K562 (cell line): ENCODE data around the gene TMEM242. TPM values are rescaled to one million over a fixed set of nuclear protein-coding genes. Genes with fewer than 3 reads are reported as not detected.

ENCODE experiments used
- ARID1B ChIP-seq: fragments of 450-650 bp; IDR thresholded peaks from 2 replicates; pipeline ENCODE4 v1.6.1; 2016; ENCODE audit warnings: antibody characterized with exemption, mild to moderate bottlenecking, inconsistent platforms
- CBX1 ChIP-seq: sonication (generic); IDR thresholded peaks from 2 replicates; pipeline ENCODE4 v1.6.1; 2016; ENCODE audit warnings: antibody characterized with exemption, low read depth, mild to moderate bottlenecking
- CBX3 ChIP-seq, 2 experiments: IDR thresholded peaks; 1 replicate in 1 of 2; 2 replicates in 1 of 2; pipeline ENCODE4 v1.6.1; 2012; ENCODE audit warnings: inconsistent platforms in 2 of 2, low read length in 2 of 2, borderline replicate concordance in 1 of 2, control low read depth in 1 of 2
- CREB1 ChIP-seq, 2 experiments: sonication (generic) in 1 of 2; formaldehyde crosslinking in 1 of 2; IDR thresholded peaks; 2 replicates each; pipeline versions ENCODE4 v1.6.1 to v1.8.0; 2012 to 2022; ENCODE audit warnings: inconsistent platforms in 1 of 2, mild to moderate bottlenecking in 1 of 2, missing genetic modification reagents in 1 of 2, moderate library complexity in 1 of 2
- ESRRB ChIP-seq: fragments of 250-450 bp; sonication (Bioruptor Pico); IDR thresholded peaks from 2 replicates; pipeline ENCODE4 v1.5.0; 2020; ENCODE audit warnings: mild to moderate bottlenecking, moderate library complexity, borderline replicate concordance
- FOXK1 ChIP-seq: sonication (generic); formaldehyde crosslinking; IDR thresholded peaks from 2 replicates; pipeline ENCODE4 v1.8.0; 2022; ENCODE audit warnings: missing genetic modification reagents, mild to moderate bottlenecking, borderline replicate concordance
- HOMEZ ChIP-seq: fragments of 250-450 bp; sonication (Bioruptor Pico); IDR thresholded peaks from 2 replicates; pipeline ENCODE4 v1.4.0; 2020; ENCODE audit warnings: mild to moderate bottlenecking, moderate library complexity
- HOXB6 ChIP-seq: fragments of 250-450 bp; sonication (Bioruptor Pico); IDR thresholded peaks from 2 replicates; pipeline ENCODE4 v1.5.1; 2022; ENCODE audit warnings: mild to moderate bottlenecking, borderline replicate concordance
- MCM3 ChIP-seq: fragments of 450-650 bp; IDR thresholded peaks from 2 replicates; pipeline ENCODE4 v1.6.1; 2016
- NCOA2 ChIP-seq, 2 experiments: fragments of 450-650 bp; IDR thresholded peaks; 2 replicates each; pipeline ENCODE4 v1.6.1; 2018; ENCODE audit warnings: mild to moderate bottlenecking in 2 of 2, moderate library complexity in 1 of 2; ENCODE audit not compliant: partially characterized antibody in 2 of 2
- NR3C1 ChIP-seq: sonication (generic); formaldehyde crosslinking; IDR thresholded peaks from 2 replicates; pipeline ENCODE4 v1.8.1; 2022; ENCODE audit warnings: missing genetic modification reagents
- PHTF2 ChIP-seq: fragments of 250-450 bp; sonication (Bioruptor Pico); IDR thresholded peaks from 2 replicates; pipeline ENCODE4 v1.5.0; 2021; ENCODE audit warnings: mild to moderate bottlenecking
- POLR3G ChIP-seq: IDR thresholded peaks from 2 replicates; pipeline ENCODE4 v1.6.1; 2011; ENCODE audit not compliant: insufficient read length, insufficient replicate concordance; ENCODE audit errors: extremely low read depth
- RBM15 ChIP-seq: fragments of 200-400 bp; formaldehyde crosslinking; IDR thresholded peaks from 2 replicates; pipeline ENCODE4 v1.6.1; 2018; ENCODE audit warnings: mild to moderate bottlenecking, low read length, moderate library complexity; ENCODE audit not compliant: insufficient read depth
- RFX7 ChIP-seq: fragments of 250-450 bp; sonication (Bioruptor Pico); IDR thresholded peaks from 2 replicates; pipeline ENCODE4 v1.5.1; 2021; ENCODE audit warnings: mild to moderate bottlenecking
- TAF9B ChIP-seq: fragments of 450-650 bp; IDR thresholded peaks from 2 replicates; pipeline ENCODE4 v1.6.1; 2018; ENCODE audit warnings: mild to moderate bottlenecking; ENCODE audit not compliant: partially characterized antibody
- TOE1 ChIP-seq, 2 experiments: fragments of 450-650 bp in 1 of 2; sonication (generic) in 1 of 2; formaldehyde crosslinking in 1 of 2; IDR thresholded peaks; 2 replicates each; pipeline versions ENCODE4 v1.7.1 to v1.8.0; 2016 to 2022; ENCODE audit warnings: borderline replicate concordance in 2 of 2, mild to moderate bottlenecking in 2 of 2, antibody characterized with exemption in 1 of 2, inconsistent platforms in 1 of 2, low read depth in 1 of 2, missing genetic modification reagents in 1 of 2, moderate library complexity in 1 of 2
- TSC22D4 ChIP-seq: fragments of 450-650 bp; IDR thresholded peaks from 2 replicates; pipeline ENCODE4 v1.6.1; 2016; ENCODE audit warnings: missing genetic modification characterization, missing biosample characterization, control low read depth
- ZC3H4 ChIP-seq: sonication (generic); formaldehyde crosslinking; IDR thresholded peaks from 2 replicates; pipeline ENCODE4 v1.9.0; 2021; ENCODE audit warnings: missing genetic modification reagents, borderline replicate concordance
- ZNF3 ChIP-seq: fragments of 250-450 bp; sonication (Bioruptor Pico); IDR thresholded peaks from 2 replicates; pipeline ENCODE4 v1.5.0; 2021; ENCODE audit warnings: mild to moderate bottlenecking, moderate library complexity
- ZNF696 ChIP-seq: fragments of 250-450 bp; sonication (Bioruptor Pico); conservative IDR thresholded peaks from 2 replicates; pipeline ENCODE4 v1.4.0; 2020; ENCODE audit warnings: mild to moderate bottlenecking, moderate library complexity
- ZNF717 ChIP-seq: fragments of 250-450 bp; sonication (Bioruptor Pico); IDR thresholded peaks from 2 replicates; pipeline ENCODE4 v1.5.0; 2021
- polyA plus RNA-seq, 8 experiments: library from polyadenylated mRNA; depleted of rRNA in 4 of 8; stranded (reverse) in 5 of 8; unstranded in 3 of 8; fragments of >200 nt; fragmentation: Nextera tagmentation in 2 of 8; fragmentation: Illumina TruSeq in 1 of 8; extraction: Ambion mirVana in 2 of 8; extraction: Trizol in 1 of 8; gene quantifications; 2 replicates each; pipeline versions ENCODE4 v1.2.1 to v1.2.3, GENCODE V29; 2011 to 2014; ENCODE audit warnings: inconsistent platforms in 1 of 8, missing spikeins in 1 of 8
- total RNA-seq, 7 experiments: library from RNA; depleted of rRNA in 6 of 7; stranded (reverse); fragments of >200 nt in 6 of 7; fragmentation: Illumina TruSeq in 2 of 7; extraction: Trizol in 2 of 7; gene quantifications; 2 replicates each; pipeline versions ENCODE4 v1.2.1 to v1.2.3, GENCODE V29; 2011 to 2021; ENCODE audit warnings: low replicate concordance in 1 of 7
- TF ChIP-seq, protein P1 (sequence below): sonication (generic); formaldehyde crosslinking; IDR thresholded peaks from 2 replicates; pipeline ENCODE4 v1.8.1; 2022; ENCODE audit warnings: missing genetic modification reagents

Gene TMEM242
- total and polyA plus RNA-seq, 9 of the 15 experiments (the other 6 are each of a cell fraction or from before 2014, with no cell fraction given): 9.5 to 35.3 (median 16.5) TPM

DNA sequence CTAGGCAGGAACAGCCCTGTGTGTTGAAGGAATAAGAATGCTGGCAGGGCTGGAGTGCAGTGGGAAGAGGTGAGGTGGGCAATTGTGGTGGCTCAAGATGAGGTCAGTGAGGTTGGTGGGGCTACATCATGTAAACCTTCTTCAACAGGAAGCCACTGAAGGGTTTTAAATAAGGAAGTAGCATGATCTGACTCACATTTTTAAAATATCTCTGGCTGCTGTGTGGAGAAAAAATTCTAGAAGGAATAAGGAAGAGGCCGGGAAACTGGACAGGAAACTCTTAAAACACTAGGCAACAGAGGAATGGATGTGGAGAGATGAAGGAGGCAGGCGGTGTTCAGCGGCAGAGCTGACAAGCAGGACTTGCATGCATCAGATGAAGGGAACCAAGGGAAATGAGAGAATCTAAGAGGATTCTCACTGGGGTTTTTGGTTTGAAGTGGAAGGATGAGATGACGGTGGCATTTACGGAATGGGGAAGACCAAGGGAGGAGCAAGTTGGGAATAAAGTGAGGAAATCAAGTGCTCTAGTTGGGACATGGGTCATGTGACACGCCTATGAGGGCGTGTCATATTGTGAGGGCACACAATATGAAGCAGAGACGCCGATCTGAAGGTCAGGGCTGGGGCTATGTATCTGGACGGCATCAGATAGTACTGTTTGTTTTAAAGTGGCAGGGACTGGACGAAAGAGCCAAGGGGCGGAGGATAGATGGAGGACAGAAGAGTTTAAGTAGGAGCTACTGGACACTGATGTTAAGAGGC is 18.2 kb downstream of the TMEM242 start (continued):
- TF ChIP-seq HOMEZ (CRISPR knock-in tag) (no peak), CBX1 (no peak), ZNF717 (no peak), TOE1 (IDR thresholded peaks at IDR 0.05; ENCODE audit: borderline replicate concordance) (peak; percentile 94), TOE1 (CRISPR knock-in tag; IDR thresholded peaks at IDR 0.05; ENCODE audit: borderline replicate concordance, low read depth) (no peak), RBM15 (no peak), ZC3H4 (CRISPR knock-in tag) (no peak), PHTF2 (CRISPR knock-in tag) (no peak), HOXB6 (CRISPR knock-in tag) (no peak), TAF9B (no peak), RFX7 (no peak), ZNF696 (CRISPR knock-in tag) (no peak), CBX3 (IDR thresholded peaks at IDR 0.05; ENCODE audit: borderline replicate concordance in 1 of 2, low read length in 2 of 2) (no peak), ESRRB (no peak), ZNF3 (CRISPR knock-in tag) (no peak), ARID1B (peak; percentile 29; the same call in 1 of the 2 replicates), FOXK1 (CRISPR knock-in tag) (no peak), NCOA2 (IDR thresholded peaks at IDR 0.05; ENCODE audit: partially characterized antibody in 2 of 2) (no peak), NR3C1 (no peak), TSC22D4 (no peak), POLR3G (no peak), CREB1 (IDR thresholded peaks at IDR 0.05) (no peak), CREB1 (CRISPR knock-in tag; IDR thresholded peaks at IDR 0.05) (no peak), MCM3 (no peak)
- TF ChIP-seq, protein P1, sequence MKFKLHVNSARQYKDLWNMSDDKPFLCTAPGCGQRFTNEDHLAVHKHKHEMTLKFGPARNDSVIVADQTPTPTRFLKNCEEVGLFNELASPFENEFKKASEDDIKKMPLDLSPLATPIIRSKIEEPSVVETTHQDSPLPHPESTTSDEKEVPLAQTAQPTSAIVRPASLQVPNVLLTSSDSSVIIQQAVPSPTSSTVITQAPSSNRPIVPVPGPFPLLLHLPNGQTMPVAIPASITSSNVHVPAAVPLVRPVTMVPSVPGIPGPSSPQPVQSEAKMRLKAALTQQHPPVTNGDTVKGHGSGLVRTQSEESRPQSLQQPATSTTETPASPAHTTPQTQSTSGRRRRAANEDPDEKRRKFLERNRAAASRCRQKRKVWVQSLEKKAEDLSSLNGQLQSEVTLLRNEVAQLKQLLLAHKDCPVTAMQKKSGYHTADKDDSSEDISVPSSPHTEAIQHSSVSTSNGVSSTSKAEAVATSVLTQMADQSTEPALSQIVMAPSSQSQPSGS (CRISPR knock-in tag): no peak
